ENCODE measurements around the gene MFAP5.
"Not testable (repeated sequence)": the region's sequence is repeated elsewhere in the genome, so short reads cannot be mapped to it uniquely, and the experiment has no call there.

MFAP5 gene

DNA sequence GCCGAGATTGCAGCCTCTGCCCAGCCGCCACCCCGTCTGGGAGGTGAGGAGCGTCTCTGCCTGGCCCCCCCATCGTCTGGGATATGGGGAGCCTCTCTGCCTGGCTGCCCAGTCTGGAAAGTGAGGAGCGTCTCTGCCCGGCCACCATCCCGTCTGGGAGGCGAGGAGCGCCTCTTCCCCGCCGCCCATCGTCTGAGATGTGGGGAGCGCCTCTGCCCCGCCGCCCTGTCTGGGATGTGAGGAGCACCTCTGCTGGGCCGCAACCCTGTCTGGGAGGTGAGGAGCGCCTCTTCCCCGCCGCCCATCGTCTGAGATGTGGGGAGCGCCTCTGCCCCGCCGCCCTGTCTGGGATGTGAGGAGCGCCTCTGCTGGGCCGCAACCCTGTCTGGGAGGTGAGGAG, 37.9 kb downstream of the MFAP5 start:
- DNase-seq: not testable (repeated sequence)

DNA sequence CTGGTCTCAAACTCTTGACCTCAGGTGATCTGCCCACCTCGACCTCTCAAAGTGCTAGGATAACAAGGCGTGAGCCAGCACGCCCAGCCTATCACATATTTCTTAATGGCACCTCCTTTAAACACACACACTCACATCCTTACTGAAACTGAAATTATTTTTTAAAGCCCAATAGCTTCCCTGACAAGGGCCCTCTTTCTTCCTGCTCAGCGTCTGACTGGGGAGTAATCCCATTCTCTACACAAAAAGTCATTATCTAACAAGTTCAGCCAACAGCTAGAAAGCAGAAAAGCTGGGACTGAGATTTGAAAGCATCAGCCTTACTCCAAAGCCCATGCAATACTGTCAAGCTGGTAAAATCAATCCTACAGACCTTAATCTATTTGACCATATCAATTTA, 40.0 kb downstream of the MFAP5 start:
- no peak for DNase-seq

- DNase-seq: no peak
Observed at GRCh38 chr12:8615206-8615605, 47.4 kb downstream of the MFAP5 start.

DNA sequence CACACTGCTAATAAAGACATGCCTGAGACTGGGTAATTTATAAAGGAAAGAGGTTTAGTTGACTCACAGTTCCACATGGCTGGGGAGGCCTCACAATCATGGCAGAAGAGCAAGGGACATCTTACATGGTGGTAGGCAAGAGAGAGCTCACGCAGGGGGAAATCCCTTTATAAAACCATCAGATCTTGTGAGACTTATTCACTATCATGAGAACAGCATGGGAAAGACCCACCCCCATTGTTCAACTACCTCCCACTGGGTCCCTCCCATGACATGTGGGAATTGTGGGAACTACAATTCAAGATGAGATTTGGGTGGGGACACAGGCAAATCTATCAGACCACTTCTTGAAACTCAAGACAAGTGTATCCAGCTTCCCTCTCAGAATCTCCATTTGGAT, 48.7 kb downstream of the MFAP5 start:
- DNase-seq: not testable (repeated sequence)

- no peak for DNase-seq
Observed at GRCh38 chr12:8612629-8613028, 50.0 kb downstream of the MFAP5 start, which contains the start of gene AICDA. Gene AICDA, minus strand, starts transcription at chr12:8612859. Its CDS starts 92 bp downstream, at chr12:8612767.

DNA sequence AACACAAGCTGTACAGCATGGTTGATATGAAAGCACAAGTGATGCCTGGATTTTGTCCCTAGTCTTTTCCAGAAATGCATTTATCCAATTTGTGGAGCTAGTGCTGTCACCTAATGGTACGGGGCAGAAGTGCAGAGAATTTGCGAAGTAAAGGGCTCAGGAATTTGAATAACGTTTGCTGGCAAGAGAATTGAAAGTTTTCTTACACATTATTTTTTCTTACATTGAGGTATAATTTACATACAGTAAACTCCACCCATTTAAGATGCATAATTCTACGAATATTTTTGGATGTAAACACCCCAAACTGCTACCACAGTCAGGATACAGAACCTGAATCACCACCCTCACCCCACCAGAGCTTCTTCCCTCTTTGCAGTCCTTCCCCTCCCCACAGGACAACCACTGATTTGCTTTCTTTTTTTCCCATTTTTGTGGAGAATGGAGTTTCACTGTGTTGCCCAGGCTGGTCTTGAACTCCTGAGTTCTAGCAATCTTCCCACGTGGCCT, 53.5 kb downstream of the MFAP5 start:
- no peak for DNase-seq

DNA sequence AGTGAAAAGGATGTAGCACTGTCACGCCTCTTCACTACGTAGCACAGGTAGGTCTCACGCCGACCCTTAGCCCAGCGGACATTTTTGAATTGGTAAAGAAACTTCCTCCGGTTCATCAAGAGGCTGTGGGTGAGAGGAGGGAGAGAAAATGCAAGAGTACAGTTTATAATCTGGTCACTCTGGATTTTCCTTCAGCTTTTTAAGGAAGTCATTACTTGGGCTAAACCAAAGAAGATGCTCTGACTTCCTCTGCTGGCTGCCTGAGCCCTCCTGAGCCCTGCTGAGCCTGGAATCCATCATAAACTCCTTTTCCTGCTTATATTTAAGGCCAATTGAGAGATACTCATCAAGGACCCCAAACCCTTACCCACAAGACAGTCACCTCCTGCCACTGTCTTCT, 55.7 kb downstream of the MFAP5 start:
- DNase-seq: no peak

- no peak for DNase-seq
Observed at GRCh38 chr12:8605057-8605456, 57.6 kb downstream of the MFAP5 start.

GRCh38 chr12:8603856-8604255, 58.8 kb downstream of the MFAP5 start:
- no peak for DNase-seq

DNA sequence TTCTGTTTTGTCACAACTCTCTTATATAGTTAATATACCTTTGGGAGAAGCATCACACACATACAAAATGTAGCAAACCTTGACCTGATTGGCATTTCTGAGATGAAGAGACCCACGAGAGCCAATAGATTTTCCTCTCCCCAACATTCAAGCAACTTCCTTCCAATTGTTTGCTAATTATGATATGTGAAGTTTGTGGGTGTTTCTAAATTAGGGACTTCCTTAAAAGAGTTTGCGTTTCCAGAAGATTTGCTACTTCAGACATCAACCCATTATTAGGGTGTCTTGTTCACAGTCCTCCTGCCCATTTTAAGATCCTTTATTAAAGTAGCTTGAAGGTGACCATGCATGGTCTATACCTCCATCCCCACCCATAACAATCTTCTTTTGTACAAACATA, 59.3 kb downstream of the MFAP5 start:
- no peak for DNase-seq

DNA sequence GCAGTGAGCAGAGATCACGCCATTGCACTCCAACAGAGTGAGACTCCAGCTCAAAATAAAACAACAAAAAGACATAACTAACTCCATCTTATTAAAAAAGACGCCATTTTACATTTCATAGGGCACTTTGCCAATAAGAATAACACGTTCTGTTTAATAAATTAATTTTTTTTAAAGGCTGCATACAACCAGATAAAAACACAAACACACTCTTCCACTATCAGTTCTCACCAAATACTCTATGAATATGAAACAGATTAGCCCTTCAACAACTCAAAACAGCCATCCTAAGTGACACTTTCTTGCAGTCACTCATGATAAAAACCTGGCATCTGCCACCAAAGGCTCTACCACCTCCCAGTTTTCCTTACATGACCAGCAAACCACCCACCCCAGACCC, 66.1 kb downstream of the MFAP5 start:
- DNase-seq: no peak
